Loucy (cell line): ENCODE data around the gene CUX1.

Experiments used
- EZH2phosphoT487 ChIP-seq: fragments of 200-600 bp; IDR thresholded peaks from 2 replicates; pipeline ENCODE4 v1.6.1; 2018; ENCODE audit warnings: antibody characterized with exemption, mild to moderate bottlenecking, moderate library complexity, borderline replicate concordance
- TF ChIP-seq, protein P1 (sequence below): fragments of 200-600 bp; sonication (generic); conservative IDR thresholded peaks from 2 replicates; pipeline ENCODE4 v1.5.1; 2014; ENCODE audit warnings: mild to moderate bottlenecking, antibody characterized with exemption, low read length

DNA sequence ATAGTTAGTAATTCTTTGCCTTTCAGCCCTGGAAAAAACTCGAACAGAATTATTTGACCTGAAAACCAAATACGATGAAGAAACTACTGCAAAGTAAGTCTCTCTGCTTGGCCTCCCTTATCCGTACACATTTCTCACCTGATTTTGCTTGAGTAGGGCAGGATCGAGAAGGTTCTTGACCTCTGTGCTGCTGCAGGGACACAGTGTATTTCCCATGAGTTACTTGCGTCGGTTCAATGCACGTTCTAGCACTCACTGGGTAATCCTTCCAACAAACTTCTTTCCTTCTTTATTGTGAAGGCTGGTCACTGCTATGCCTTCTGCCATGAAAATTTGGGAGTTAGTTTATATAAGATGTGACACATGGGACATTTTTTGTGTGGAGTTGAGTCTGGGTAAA, 297.8 kb downstream of the CUX1 start:
- TF ChIP-seq, protein P1, sequence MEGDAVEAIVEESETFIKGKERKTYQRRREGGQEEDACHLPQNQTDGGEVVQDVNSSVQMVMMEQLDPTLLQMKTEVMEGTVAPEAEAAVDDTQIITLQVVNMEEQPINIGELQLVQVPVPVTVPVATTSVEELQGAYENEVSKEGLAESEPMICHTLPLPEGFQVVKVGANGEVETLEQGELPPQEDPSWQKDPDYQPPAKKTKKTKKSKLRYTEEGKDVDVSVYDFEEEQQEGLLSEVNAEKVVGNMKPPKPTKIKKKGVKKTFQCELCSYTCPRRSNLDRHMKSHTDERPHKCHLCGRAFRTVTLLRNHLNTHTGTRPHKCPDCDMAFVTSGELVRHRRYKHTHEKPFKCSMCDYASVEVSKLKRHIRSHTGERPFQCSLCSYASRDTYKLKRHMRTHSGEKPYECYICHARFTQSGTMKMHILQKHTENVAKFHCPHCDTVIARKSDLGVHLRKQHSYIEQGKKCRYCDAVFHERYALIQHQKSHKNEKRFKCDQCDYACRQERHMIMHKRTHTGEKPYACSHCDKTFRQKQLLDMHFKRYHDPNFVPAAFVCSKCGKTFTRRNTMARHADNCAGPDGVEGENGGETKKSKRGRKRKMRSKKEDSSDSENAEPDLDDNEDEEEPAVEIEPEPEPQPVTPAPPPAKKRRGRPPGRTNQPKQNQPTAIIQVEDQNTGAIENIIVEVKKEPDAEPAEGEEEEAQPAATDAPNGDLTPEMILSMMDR, result no peak
- no peak for TF ChIP-seq EZH2phosphoT487
